NAMALWA (cell line): Measurements from ENCODE around the gene SGF29.
A peak's percentile ranks its signal among the peaks of the same experiment; 100 is the strongest.
"Not testable (repeated sequence)": the region's sequence is repeated elsewhere in the genome, so short reads cannot be mapped to it uniquely, and the experiment has no call there.

Source experiments
- DNase-seq: peaks from one replicate; pipeline ENCODE4 v3.0.0-alpha.2; 2015; ENCODE audit warnings: low spot score

Gene SGF29

DNA sequence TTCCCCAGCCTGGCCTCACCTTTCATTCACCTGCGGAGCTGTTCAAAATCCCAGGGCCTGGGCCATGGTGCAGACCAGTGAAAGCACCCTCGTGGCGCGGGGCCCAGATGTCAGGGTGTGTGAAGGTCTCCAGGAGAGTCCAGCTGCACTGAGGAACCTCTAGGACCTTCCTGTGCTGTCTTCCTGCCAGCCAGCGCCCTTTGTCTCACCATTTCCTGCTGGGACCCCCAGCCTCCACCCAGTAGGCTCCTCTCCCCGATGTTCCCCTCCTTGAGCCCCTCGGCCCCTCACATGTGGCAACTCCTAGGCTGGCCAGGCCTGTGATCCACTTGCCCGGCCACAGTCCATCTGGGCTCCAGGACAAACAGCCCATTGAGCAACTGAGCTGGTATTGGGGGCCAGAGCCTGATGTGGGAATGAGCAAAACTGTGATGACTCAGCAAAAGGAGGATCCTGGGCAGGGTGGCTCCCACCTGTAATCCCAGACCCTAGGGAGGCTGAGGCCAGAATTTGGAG, 42.5 kb downstream of the SGF29 start:
- DNase-seq = no peak

DNA sequence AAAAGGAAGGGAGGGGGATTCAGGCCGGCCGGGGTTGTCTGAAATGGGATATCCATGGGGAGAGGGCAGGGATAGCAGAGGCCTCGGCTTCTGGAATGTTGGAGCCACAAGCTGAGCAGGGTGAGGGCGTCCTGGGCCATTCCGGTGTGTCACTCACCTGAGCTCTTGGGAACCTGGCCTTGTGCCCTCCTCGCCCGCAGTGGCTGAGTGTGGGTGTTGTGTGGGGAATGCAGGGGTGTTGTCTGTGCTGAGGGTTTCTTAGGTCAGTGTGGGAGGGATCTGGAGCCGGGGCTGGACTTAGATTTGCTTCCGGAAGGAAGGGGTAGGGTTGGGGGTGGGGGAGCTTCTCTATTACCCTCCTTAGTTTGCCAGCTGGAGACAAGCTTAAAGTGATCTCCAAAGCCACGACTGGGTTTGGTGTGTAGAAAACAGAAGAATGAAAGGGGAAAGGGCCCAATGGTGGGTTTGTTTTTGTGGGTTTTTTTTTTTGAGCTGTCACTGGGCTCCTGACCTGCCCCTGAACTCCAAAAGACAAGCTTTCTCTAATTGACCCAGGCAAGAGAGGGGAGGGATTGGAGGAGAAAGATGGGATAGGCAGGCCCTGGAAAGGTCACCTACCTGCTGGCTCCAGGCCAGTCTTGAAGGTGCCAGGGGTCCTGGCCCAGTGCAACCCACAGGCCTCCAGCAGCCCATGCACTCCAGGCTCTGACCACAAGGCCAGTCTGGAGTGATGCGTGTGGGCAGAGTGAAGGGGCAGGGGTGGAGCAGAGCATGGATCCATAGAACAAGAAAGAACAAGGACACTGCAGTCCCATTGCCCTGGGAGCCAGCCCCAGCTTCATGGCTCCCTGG, 43.3 kb downstream of the SGF29 start, which contains the start of gene SULT1A2:
Gene SULT1A2 (minus strand): TSS at position 211 of the 852 bp plus-strand sequence. CDS start 1,120 bp downstream, outside the sequence.
- DNase-seq = no peak

GRCh38 chr16:28597692-28598261, 44.1 kb downstream of the SGF29 start:
- peak; percentile 82 for DNase-seq

- not testable (repeated sequence) for DNase-seq
Observed at GRCh38 chr16:28599377-28600285, 45.9 kb downstream of the SGF29 start.

DNA sequence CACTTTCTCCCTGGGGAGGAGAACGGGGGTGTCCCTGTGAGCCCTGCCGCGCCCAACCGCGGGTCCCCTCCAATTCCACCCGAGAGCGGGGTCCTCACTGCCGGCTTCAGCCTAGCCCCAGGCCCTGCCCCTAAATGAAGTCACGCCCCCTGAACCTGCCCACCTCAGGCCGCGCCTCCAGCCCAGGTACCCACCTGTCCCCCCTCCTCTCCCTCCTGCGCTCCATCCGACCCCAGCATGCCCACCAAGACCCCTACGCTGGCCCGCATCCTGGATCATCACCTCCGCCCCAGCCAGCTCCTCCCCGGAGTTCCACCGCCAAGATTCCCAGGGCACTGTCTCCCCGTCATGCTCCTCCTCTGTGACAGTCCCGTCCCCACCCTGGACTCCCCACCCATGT, 47.2 kb downstream of the SGF29 start:
- not testable (repeated sequence) for DNase-seq

- DNase-seq = not testable (repeated sequence)
Observed at GRCh38 chr16:28601589-28601988, 47.9 kb downstream of the SGF29 start.

DNA sequence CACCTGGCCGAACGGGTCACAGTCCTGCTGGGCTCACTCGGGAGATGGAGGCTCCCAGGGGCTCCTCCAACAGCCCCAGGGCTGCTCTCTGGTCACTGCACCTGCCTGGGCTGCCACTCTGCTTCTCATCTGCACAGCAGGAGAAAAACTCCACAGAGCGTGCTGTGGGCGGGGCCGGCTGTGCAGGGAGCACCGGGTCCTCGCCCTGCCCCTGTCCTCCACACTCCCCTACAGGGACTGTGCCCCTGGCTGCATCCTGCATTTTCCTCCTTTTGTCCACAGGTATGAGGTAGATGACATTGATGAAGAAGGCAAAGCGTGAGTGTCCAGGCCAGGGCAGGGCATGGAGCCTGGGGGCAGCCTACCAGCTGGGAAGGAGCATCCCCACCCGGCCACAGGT, 48.3 kb downstream of the SGF29 start:
- DNase-seq = not testable (repeated sequence)

GRCh38 chr16:28602529-28602928, 48.8 kb downstream of the SGF29 start:
- DNase-seq = peak; percentile 86

- DNase-seq = no peak
Observed at GRCh38 chr16:28603381-28604185, 49.9 kb downstream of the SGF29 start.

- no peak for DNase-seq
Observed at GRCh38 chr16:28604186-28604565, 50.5 kb downstream of the SGF29 start.

- DNase-seq = no peak
Observed at GRCh38 chr16:28606291-28607115, 52.8 kb downstream of the SGF29 start.

DNA sequence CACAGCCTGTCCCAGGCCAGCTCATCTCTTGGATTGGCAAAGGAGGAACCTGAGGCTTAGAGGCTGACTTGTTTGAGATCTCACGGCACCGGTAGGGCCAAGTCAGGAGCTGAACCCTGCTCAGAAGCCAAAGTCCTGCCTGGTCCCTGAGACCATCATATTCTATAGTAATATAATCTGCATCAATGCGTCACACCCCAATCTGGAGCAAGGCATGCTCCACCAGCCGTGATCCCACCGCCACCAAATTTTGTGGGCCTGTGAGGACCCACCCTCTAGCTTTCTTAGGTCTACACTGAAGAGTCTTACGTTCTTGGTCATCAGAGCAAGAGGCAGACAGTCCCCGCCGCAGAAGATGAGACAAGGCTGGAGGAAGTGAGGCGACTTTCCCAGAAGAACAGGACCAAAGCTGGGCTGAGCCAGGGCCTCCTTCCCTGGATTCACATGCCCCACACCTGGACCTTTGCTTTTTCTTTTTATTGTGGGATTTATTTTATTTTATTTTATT, 53.5 kb downstream of the SGF29 start:
- no peak for DNase-seq

DNA sequence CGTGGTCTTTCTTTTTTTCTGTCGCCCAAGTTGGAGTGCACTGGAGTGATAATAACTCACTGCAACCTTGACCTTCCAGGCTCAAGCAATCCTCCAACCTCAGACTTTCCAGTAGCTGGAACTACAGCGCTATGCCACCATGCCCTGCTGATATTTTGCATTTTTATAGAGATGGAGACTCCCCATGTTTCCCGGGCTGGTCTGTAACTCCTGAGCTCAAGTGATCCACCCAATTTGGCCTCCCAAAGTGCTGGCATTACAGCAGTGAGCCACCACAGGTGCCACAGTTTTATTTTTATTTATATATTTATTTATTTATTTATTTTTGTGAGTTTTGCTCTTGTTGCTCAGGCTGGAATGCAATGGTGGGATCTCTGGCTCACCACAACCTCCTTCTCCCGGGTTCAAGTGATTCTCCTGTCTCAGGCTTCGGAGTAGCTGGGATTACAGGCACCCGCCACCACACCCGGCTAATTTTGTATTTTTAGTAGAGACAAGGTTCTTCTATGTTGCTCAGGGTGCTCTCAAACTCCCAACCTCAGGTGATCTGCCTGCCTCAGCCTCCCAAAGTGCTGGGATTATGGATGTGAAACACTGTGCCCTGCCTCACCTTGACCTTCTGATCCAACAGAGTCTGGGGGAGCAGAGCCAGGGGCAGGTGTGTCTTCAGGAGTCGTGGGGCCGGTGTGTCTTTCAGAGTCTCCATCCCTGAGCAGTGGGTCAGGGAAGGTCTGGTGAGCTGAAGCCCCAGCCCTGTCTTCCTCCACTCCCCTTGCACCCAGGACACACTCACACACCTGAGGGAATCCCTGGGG, 54.2 kb downstream of the SGF29 start:
- not testable (repeated sequence) for DNase-seq

GRCh38 chr16:28608496-28608808, 54.7 kb downstream of the SGF29 start:
- not testable (repeated sequence) for DNase-seq

DNA sequence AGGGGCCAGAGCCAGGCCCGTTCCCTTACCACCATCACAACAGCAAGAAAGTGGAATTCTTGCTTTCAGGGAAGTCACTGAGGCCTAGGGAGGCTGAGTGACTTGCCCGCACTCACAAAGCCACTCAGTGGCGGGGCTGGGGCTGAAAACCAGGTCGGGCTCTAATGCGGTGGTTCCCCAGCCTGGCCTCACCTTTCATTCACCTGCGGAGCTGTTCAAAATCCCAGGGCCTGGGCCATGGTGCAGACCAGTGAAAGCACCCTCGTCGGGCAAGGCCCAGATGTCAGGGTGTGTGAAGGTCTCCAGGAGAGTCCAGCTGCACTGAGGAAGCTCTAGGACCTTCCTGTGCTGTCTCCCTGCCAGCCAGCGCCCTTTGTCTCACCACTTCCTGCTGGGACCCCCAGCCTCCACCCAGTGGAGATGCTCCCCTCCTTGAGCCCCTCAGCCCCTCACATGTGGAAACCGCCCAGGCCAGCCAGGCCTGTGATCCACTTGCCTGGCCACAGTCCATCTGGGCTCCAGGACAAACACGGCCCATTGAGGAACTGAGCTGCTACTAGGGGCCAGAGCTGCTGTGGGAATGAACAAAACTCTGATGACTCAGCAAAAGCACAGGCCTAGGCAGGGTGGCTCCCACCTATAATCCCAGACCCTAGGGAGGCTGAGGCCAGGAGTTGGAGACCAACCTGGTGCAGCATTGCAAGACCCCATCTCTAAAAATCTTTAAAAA, 55.3 kb downstream of the SGF29 start:
- DNase-seq = not testable (repeated sequence)

DNA sequence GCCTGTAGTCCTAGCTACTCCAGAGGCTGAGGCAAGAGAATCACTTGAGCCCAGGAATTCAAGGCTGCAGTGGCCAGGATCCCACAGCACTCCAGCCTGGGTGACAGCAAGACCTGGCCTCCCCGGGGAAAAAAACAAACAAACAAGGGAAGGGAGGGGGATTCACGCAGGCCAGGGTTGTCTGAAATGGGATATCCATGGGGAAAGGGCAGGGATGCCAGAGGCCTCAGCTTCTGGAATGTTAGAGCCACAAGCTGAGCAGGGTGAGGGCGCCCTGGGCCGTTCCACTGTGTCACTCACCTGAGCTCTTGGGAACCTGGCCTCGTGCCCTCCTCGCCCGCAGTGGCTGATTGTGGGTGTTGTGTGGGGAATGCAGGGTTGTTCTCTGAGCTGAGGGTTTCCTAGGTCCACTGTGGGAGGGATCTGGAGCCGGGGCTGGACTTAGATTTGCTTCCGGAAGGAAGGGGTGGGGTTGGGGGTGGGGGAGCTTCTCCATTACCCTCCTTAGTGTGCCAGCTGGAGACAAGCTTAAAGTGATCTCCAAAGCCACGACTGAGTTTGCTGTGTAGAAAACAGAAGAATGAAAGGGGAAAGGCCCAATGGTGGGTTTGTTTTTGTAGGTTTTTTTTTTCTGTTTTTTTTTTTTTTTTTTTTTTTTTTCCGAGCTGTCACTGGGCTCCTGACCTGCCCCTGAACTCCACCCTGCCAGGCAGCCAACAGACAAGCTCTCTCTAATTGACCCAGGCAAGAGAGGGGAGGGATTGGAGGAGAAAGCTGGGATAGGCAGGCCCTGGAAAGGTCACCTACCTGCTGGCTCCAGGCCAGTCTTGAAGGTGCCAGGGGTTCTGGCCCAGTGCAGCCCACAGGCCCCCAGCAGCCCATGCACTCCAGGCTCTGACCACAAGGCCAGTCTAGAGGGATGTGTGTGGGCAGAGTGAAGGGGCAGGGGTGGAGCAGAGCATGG, 56.2 kb downstream of the SGF29 start, which contains the start of gene SULT1A1:
Gene SULT1A1 (minus strand): TSS at position 414 of the 964 bp plus-strand sequence. CDS start 1,189 bp downstream, outside the sequence.
- DNase-seq = no peak

DNA sequence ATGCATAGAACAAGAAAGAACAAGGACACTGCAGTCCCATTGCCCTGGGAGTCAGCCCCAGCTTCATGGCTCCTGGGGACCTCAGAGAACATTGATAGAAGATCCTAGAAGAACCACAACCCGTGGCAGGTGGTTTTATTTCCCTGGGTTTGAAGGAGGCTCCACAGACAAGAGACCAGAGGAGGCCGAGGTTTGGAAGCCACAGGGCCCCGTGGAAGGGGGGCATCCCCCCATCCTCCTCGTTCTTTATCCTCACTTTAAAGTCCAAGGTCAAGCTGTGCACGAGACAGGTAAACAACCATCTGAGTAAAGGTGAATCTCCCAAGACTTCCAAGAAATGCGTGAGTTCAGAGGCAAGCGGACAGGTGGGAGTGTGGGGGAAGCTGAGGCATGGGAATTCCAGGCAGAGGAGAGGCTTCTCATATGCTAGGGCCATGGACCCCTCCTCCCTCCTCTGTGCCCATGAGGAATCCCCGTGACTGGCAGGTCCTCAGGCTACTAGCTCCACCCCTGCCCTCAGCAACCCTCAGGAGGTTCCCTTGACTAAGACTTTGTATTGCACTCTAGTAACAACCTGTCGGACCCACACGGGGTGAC, 57.0 kb downstream of the SGF29 start:
- DNase-seq = no peak
